Measurements from ENCODE around the gene BAG5.
"Not testable (repeated sequence)": the region's sequence is repeated elsewhere in the genome, so short reads cannot be mapped to it uniquely, and the experiment has no call there.

BAG5 gene, protein sequence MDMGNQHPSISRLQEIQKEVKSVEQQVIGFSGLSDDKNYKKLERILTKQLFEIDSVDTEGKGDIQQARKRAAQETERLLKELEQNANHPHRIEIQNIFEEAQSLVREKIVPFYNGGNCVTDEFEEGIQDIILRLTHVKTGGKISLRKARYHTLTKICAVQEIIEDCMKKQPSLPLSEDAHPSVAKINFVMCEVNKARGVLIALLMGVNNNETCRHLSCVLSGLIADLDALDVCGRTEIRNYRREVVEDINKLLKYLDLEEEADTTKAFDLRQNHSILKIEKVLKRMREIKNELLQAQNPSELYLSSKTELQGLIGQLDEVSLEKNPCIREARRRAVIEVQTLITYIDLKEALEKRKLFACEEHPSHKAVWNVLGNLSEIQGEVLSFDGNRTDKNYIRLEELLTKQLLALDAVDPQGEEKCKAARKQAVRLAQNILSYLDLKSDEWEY

DNA sequence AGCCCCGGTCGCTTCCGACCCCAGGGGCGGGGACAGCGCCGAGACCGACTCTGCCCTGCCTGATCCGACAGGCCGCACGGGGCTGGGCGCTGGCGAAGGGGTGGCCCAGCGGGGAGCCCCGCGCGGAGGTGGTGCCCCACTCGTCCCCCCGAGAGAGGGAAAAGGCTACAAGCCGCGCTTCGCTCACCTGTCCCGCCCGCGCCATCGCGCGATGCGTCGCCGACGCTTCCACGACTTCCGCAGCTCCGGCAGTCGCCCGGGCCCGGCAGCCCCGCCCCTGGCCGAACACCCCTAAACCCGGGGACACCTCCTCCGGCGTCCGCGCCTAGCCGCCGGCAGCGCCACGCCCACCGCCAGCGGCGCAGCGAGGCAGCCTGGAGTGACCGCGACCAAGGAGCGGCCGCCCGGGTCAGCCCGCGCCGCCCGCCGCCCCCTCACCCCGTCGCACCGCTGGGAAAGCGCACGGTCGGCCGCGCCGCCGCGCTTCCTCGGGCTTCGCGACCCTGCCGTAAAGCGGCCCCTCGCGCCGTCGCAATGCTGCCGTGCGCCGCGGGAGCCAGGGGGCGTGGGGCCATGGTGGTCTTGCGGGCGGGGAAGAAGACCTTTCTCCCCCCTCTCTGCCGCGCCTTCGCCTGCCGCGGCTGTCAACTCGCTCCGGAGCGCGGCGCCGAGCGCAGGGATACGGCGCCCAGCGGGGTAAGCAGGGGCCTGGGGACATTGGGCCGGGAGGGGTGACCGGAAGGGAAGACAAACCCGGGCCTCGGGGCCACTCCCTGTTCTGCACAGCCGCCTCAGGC lies at the start of gene BAG5, which contains the start of gene COA8:
Gene BAG5, minus strand, starts transcription at position 229 of the 797 bp plus-strand sequence. CDS start 1,493 bp downstream, outside the sequence.
Gene COA8, plus strand, starts transcription at position 532 of the 797 bp plus-strand sequence. Its CDS starts 42 bp downstream, at position 574.
- DNase-seq (ENCODE audit: low read depth) = peak; percentile 77

DNA sequence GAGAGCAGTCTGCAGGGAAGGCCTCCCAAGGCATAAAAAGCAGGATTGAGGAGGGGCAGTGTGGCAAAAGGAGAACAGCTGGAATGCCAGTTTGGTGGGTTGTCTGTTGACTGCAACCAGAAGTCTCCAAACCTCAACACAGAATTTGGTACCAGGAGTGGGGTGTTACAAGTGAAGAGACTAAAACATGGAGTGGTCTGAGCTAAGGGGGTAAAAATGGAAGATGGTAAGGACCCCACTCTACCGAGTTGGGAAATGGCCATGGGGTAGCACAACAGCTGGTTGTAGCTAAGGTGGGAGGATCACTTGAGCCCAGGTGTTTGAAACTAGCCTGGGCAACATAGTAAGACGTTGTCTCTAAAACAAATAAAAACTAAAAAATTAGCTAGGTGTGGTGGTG lies 48.8 kb upstream of the BAG5 start:
- no peak for DNase-seq (ENCODE audit: low read depth)

DNA sequence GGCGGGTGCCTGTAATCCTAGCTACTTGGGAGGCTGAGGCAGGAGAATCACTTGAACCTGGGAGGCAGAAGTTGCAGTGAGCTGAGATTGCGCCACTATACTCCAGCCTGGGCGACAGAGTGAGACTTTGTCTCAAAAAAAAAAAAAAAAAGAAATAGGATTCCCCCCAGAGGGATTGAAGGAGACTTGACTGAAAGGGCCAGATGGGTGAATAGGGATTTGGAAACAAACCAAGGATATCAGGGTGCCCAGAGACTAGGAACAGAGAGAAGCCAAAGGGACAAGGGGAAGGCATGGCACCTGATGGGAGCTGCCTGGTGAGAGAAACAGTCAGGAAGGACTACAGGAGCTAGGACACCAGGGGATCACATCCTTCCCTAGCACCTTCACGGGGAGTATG lies 46.6 kb upstream of the BAG5 start:
- DNase-seq (ENCODE audit: low read depth) = not testable (repeated sequence)

DNA sequence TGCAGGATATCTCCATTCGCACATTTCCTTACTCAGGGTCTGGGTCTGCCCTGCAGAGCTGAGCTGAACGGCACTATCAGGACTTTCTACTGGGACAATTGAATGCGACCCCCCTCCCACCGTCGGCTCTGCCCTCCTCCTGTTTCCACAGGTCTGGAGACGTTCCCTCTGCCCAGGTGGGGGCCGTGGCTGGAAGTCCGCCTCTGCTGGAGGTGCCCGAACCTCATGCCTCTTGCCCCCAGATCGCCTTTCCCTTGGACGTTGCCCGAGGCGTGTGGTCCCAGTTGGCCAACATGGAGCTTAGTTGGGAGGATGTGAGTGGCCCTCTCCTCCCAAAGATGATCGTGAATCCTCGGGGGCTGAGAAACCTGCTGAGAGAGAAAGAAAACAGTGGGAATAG lies 45.4 kb upstream of the BAG5 start:
- DNase-seq (ENCODE audit: low read depth) = no peak

DNA sequence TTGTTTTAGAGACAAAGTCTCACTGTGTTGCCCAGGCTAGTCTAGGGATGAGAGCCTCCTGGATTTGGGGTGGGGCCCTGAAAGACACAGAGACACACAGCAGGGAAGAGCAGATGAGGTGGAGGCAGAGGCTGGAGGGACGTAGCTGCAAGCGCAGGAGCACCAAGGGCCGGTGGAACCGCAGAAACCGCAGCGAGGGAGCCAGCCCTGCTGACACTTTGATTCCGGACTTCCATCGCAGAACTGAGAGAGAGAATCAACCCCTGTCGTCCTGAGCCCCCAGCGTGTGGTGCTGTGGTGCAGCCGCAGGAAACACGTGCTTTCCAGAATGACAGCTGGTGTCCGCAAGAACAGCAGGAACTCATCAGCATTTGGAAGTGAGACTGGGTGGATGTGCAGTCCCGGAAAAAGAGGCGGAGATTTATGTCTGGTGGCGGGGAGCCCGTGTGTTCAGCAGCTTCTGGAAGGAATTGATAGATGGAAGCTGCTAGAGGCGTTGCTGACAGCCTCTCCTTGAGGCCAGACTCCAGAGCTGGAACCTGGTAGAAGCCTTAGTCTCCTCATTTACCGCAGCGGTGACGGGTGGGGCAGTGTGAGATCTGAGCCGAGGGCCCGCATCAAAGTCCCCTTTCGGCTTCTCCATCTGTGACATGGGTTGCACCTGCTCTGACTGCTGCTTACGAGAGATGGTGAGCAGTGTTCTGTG lies 44.7 kb upstream of the BAG5 start:
- peak; percentile 19 for DNase-seq (ENCODE audit: low read depth)

DNA sequence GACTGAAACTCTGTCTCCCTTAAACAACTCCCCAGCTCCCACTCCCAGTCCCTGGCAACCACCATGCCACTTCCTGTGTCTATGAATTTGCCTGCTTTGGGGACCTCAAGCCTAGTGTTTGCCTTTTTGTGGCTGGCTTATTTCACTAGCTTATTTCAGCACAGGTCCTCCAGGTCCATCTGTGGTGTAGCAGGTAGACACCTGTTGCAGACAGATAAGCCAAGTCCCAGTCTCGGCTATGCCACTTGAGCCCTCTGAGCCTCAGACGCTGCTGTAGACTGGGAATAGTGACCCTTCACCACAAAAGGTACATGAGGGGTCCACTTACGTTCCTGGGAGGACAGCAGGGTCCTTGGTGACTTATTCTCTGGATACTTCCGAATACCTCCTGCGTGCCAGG lies 42.2 kb upstream of the BAG5 start:
- no peak for DNase-seq (ENCODE audit: low read depth)

DNA sequence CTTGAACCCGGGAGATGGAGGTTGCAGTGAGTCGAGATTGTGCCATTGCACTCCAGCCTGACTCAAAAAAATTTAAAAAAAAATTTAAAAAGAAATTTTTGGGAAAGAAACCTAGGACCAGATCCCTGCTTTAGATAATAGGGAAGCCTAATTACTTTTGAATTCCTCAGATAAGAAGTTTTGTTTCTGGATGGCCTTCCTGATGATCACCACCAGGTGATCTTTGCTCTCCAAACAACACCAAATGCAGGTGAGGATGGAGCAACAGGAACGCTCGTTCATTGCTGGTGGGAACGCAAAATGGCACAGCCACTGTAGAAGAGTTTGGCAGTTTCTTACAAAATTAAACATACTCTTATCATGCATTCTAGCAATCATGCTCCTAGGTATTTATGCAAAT lies 38.0 kb upstream of the BAG5 start:
- DNase-seq (ENCODE audit: low read depth) = no peak

DNA sequence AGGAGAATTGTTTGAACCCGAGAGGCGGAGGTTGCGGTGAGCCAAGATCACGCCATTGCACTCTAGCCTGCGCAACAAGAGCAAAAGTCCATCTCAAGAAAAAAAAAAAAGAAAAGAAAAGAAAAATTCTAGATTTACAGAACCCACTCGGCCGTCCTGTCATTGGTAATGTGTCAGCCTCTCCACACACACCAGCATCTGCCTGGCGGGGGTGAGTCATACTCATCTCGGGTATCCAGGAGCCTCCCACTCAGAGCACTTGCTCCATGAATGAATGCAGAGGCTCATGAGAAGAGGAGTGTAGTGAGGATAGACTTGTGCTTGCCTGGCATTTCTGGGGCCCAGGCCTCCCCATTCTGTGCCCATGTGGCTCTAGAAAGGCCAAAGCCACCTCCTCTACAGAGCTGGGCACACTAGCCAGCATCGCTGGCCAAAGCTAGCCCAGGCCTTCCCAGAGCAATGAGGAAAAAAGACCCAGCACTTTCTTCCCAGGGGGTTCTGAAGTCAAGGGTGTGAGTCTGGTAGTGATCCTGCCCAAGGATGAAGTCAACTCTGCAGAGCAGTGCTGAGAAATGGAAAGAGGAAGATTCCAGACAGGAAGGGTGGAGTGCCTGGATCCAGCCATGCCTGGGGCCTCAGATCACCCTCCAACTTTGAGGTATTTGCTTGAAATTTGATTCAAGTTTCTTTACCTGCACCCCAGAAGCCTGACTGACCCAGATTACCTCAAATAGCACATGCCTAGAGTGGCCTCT lies 35.3 kb upstream of the BAG5 start:
- no peak for DNase-seq (ENCODE audit: low read depth)

DNA sequence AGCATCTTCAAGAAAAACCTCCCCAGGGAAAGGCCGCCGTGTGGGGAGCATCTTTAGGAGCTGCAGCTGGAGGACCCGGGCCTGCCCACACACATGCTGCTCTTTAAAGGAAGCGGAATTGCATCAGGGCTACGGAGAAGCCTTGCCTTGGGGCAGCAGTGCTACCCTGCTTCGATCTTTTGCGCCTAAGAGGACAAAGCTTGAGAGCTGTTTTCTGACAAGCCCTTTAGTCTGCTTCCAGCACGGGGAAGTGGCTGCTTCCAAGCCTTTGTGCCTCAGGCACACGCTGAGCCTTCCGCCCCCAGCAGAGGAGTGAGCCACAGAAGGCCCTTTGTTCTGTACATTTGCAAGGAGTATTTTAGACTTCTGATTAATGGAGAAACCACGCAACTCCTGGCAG lies 31.8 kb upstream of the BAG5 start:
- DNase-seq (ENCODE audit: low read depth) = no peak

DNA sequence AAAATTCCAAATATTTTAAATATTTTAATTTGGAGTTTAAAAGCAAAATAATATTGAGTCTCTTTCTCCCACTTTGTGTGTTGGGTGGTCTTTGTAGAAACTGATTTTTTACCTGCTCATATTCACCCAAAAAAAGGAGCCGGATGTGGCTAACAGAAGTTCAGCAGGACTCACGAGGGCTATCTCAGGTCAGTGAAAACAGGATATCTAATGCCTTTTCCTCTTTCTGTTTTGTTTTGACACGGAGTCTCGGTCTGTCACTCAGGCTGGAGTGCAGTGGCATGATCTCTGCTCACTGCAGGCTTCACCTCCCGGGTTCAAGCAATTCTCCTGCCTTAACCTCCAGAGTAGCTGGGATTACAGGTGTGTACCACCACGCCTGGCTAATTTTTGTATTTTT lies 31.1 kb upstream of the BAG5 start:
- no peak for DNase-seq (ENCODE audit: low read depth)

DNA sequence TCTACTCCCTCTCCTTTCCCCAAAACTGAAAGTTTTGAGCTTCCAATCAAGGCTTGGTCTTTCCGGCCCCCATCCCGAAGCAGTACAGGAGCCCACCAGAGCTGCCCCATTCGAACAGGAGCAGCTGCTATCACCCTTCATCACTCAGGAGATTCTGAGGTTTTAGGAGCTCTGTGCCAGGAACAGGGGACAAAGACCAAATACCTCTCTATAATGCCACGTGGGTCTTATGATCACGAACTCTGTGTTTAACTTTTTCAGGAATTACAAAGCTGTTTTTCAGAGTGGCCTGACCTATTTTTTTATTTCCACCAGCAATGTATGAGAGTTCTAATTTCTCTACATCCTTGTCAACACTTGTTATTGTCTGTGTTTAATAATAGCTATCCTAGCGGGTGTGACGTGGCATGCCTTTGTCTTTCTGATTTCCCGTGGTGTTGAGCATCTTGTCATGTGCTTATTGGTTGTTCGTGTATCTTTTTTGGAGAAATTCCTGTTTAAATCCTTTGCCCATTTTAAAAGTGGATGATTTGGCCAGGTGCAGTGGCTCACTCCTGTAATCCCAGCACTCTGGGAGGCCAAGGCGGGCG lies 22.0 kb upstream of the BAG5 start:
- no peak for DNase-seq (ENCODE audit: low read depth)

DNA sequence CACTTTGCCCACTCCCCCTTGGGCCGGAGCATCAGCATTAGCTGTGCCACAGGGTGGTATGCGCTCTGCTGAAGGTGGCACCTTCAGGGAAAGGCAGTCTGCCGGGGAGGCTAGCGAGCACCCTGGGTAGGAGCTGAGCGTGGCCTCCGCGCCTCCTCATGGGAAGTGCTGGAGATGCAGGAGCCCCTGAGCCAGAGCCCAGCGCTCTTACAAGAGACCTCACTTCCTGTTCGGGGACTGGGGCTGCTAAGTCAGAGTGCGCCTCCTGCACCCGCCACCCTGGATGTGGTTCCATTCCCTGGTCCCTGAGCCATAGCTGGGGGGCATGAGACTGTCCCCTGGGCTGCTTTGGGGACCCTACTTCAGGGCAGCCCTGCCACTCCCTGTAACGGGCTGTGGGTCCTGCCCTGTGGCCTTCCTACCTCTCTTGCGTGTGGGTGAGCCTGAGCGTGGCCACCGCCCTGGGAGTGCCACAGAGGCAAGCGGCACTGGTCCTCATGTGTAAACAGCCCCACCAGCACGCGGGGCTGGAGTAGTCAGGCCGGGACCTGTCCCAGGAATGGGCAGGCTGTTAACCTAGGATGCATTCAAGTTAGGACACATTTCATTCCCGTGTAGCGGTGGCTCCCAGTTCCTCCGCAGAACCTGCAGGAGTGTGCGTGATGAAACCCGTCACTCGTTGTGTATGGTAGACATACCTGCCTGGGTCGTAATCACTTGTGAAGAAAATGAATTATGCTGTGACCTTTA lies 19.7 kb upstream of the BAG5 start:
- no peak for DNase-seq (ENCODE audit: low read depth)

DNA sequence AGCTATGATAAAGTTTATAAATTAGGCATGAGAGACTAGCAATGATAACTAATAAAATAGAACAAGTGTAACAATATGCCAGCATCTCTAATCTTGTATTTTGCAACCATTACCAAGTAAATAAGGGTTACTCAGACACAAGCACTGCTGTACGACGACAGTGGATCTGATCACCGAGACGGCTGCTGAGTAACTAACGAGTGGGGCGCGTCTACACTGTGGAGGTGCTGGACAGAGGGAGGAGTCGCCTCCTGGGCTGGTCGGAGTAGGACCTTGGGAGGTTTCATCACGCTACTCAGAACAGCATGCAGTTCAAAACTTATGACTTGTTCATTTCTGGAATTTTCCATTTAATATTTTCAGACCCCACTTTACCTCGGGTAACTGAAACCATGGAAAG lies 18.7 kb upstream of the BAG5 start:
- DNase-seq (ENCODE audit: low read depth) = no peak

DNA sequence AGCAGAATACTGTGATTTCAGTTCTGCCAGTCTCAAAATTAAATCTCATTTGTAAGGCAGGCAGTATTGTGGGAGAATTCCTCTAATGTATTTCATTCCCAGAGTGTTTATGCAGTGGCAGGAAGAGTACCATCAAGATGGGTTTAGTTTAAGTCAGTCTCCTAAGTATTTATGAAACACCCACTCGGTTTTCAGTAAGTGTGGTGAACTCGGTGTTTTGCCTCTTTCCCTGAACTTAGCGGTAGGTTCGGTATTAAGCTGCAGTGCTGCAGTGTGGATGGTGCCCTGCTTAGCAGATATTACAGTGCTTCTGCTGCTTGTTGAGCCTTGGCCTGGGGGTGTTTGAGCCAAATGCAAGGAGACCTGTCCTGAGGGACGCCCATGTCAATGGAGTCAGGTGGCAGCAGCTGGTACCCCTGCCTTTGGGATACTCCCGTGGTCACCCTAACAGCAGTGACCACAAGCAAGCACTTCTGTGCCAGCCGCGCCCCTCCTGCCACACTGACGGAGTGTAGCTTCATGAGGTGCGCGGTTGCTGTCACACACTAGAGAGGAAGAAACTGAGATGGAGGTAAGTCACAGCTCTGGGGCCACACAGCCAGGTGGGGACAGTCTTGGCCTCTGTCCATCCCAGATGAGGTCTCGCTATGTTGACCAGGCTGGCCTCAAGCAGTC lies 16.1 kb upstream of the BAG5 start:
- no peak for DNase-seq (ENCODE audit: low read depth)

DNA sequence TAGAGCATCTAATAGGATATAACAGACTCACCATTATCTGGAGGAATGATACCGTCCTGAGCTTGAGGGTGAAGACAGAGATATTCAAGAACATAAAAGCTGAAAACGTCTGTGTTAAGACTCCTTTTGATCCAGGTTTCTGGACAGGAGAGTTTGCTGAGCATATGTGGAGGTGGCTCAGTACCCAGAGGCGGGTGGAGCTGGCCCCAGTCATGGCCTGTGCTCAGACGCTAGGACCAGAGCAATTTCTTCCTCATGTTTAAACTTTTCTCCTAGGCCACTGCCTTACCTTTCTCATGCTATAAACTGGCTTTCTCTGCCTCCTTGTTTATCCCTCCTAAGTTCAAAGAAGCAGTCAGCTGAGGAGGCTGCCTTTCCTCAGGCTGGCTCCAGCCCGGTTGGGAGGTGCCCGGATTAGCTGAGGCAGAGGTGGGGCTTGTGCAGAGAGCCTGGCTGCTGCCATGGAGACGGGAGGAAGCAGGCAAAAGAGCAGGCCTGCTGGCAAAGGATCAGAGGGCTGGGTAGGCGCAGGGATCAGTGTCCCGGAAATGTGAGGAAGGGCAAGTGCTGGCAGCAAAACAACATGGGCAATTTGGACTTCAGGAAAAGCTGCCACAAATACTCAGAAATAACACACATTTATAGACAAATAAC lies 14.0 kb upstream of the BAG5 start:
- no peak for DNase-seq (ENCODE audit: low read depth)

DNA sequence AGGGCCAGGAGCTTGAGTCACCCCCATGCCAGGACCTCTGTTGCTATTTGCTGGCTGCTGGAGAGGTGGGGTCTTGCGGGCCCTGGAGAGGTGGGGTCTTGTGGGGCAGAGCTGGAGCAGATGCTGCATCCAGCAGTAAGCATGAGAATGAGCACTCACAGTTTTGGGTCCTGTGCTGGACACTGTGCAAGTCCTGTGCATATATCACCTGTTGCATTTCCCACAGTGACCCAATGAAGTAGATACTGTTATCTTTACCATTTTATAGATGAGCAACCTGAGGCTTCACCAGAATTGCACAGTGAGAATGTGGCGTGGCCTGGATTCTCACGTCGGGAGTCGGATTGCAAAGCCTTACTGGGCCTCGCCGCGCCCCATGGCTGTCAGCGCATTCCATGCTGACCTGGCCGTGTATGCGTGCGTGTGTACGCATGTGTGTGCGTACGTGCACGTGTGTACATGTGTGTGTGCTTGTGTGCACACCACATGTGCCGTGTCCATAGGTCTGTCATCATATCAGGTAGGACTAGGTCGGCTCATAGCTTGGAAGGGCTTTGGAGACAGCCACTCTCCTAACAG lies 12.3 kb upstream of the BAG5 start:
- DNase-seq (ENCODE audit: low read depth) = no peak

DNA sequence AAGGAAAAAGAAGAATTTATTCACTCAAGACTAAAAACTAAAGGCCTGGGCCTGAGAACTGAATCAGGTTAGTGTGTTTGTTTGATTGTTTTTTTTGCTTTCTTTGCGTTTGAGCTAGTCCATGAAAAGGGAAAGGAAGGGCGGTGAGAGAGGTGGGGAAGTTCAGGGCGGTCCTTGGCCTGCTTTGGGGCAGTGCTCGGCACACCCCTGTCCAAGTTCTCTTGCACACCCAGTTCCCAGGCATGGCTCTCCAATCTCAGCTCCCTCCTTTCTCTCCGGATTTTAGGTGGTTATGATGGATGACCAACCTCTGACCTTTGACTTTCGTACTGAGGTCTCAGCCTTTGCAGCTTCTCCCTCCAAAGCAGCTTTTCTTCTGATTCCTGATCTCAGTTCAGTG lies 11.6 kb upstream of the BAG5 start:
- no peak for DNase-seq (ENCODE audit: low read depth)

DNA sequence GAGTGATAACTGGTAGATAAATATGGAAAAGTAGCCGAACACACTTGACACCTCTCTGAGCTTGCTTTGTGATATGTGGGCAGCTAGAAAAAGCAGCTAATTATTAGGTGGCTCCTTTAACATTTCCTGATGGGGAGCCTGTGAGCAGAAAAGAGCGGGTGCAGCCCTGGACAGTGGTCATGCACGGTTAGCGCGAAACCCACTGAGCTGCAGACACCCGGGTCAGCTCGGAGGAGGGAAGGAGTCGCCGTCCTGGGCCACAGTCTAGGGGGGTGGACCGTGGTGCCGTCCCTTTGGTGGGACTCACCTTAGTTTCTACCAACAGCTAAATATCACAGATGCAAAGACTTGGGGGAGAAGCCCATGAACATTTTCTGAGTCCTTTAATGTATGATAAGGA lies 7.0 kb upstream of the BAG5 start:
- no peak for DNase-seq (ENCODE audit: low read depth)

DNA sequence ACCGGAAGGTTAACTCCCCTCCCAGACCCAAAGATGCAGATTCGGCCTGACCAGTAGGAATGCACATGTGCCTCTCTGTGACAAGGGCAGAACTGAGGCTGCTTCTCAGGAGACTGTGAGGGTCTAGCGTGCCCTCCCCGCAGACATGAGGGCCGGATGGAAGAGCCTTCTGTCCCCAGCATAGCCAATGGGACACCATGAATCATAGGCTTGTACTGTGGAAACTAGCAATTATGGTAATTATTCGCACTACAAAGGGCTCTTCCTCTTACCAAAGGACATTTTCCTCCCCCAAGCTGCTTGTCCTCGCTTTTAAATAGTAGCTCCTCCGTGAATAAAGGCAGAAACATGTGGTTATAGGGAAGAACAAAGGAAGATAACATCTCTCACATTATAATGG lies 6.5 kb upstream of the BAG5 start:
- DNase-seq (ENCODE audit: low read depth) = no peak

Measured in stimulated activated CD8-positive, alpha-beta memory T cell treated with anti-CD3 and anti-CD28 coated beads, Interleukin-7, amount 100 ng/mL, for 24 hours (primary cell).